ACC112 (cell line): Measurements from ENCODE around the gene CACNA1A.
A peak's percentile ranks its signal among the peaks of the same experiment; 100 is the strongest.

ENCODE experiments used
- H2AFZ ChIP-seq: fragments of 200-600 bp; sonication (generic); one replicate; pipeline ENCODE4 v1.6.0; 2017; ENCODE audit warnings: antibody characterized with exemption, low read length; ENCODE audit not compliant: unreplicated experiment
- H3K27ac ChIP-seq: fragments of 200-600 bp; sonication (generic); 2 replicates; pipeline ENCODE4 v1.5.1; 2014; ENCODE audit warnings: low read depth, mild to moderate bottlenecking, antibody characterized with exemption, low read length, moderate library complexity
- H3K27me3 ChIP-seq: fragments of 200-600 bp; sonication (generic); 2 replicates; pipeline ENCODE4 v1.6.1; 2014; ENCODE audit warnings: mild to moderate bottlenecking, antibody characterized with exemption, low read length, moderate library complexity, mixed read lengths; ENCODE audit not compliant: insufficient read depth
- H3K36me3 ChIP-seq: fragments of 200-600 bp; sonication (generic); 2 replicates; pipeline ENCODE4 v1.6.1; 2016; ENCODE audit warnings: mild to moderate bottlenecking, antibody characterized with exemption, low read length, moderate library complexity, mixed read lengths; ENCODE audit not compliant: insufficient read depth
- H3K4me1 ChIP-seq: fragments of 200-600 bp; sonication (generic); one replicate; pipeline ENCODE4 v1.6.1; 2016; ENCODE audit warnings: low read length, mixed read lengths; ENCODE audit not compliant: insufficient read depth, unreplicated experiment, control insufficient read depth
- H3K4me3 ChIP-seq: fragments of 200-600 bp; sonication (generic); 2 replicates; pipeline ENCODE4 v1.5.1; 2014; ENCODE audit warnings: mild to moderate bottlenecking, low read depth, low read length
- H3K79me2 ChIP-seq: fragments of 200-600 bp; sonication (generic); one replicate; pipeline ENCODE4 v1.6.0; 2016; ENCODE audit warnings: low read length; ENCODE audit not compliant: control insufficient read depth, unreplicated experiment, insufficient read depth

CACNA1A gene

DNA sequence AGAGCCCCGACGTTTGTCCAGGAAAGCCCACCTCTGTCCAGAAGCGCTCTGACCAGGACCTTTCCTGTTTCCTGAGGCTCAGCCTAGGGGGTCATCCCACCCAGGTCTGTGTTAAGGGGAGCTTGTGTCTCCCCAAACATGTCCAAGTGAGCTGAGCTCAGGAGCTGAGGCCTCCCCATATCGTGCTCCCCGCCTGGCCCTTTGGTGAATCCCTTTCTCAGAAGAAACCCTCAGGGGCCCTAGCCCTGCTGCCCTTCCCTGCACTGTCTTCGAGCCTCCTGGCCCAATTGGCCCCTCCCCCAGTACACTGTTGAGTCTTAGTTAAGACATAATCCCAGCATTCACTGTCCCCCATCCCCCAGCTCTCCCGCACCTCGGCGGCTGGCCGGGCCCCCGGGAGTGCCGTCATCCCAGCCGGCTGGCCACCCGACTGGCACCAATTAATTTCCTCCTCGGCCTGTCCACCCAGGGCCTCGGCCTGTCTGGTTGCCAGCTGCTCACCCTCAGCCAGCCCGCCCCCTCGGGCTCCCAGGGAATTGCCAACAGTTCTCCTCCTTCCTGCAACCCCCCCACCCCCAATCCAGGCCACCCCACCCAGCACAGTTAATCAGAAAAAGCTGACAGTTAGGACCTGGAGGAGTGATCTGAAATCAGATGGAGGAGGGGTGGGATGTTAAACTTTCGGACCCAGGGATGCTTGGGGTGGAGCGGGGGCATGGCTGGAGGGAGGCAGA, 342.5 kb downstream of the CACNA1A start:
- no peaks in the 10 kb centered on the region for H3K27me3 ChIP-seq
- peaks cover 27% of the 10 kb centered on the region for H3K4me1 ChIP-seq
- H3K4me3 ChIP-seq: peak overlapping the region; percentile 72
- no peaks in the 10 kb centered on the region for H3K79me2 ChIP-seq
- H3K27ac ChIP-seq: peak overlapping the region; percentile 92
- H3K36me3 ChIP-seq: no peaks in the 10 kb centered on the region
- peak overlapping the region; percentile 4 for H2AFZ ChIP-seq

GRCh38 chr19:13162724-13163608, 343.3 kb downstream of the CACNA1A start:
- peaks cover 27% of the 10 kb centered on the region for H3K4me1 ChIP-seq
- H3K27ac ChIP-seq: peak overlapping the region; percentile 92
- no peaks in the 10 kb centered on the region for H3K27me3 ChIP-seq
- H2AFZ ChIP-seq: peak overlapping the region; percentile 73
- H3K36me3 ChIP-seq: no peaks in the 10 kb centered on the region
- no peaks in the 10 kb centered on the region for H3K79me2 ChIP-seq
- H3K4me3 ChIP-seq: peak overlapping the region; percentile 72

DNA sequence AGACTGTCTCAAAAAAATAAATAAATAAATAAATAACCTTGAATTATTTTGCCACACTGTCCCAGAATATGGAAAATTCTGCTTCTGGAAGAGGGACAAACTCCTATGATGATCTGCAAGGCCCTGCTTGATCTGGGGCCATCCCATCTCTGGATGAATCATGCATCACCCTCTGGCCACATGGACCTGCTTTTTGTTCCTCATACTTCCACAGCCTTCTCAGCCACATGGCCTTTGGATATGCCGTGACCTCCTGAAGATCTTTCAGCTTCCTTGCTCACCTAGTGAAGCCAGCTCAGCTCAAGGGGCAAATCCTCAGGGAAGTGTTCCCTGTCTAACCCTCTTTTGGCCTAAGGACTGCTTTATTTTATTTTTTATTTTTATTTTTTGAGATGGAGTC, 345.7 kb downstream of the CACNA1A start:
- peaks cover 31% of the 10 kb centered on the region for H3K4me1 ChIP-seq
- H3K4me3 ChIP-seq: no peak overlapping the region
- no peaks in the 10 kb centered on the region for H3K27me3 ChIP-seq
- H3K36me3 ChIP-seq: no peaks in the 10 kb centered on the region
- H2AFZ ChIP-seq: no peak overlapping the region
- H3K27ac ChIP-seq: no peak overlapping the region
- no peaks in the 10 kb centered on the region for H3K79me2 ChIP-seq

DNA sequence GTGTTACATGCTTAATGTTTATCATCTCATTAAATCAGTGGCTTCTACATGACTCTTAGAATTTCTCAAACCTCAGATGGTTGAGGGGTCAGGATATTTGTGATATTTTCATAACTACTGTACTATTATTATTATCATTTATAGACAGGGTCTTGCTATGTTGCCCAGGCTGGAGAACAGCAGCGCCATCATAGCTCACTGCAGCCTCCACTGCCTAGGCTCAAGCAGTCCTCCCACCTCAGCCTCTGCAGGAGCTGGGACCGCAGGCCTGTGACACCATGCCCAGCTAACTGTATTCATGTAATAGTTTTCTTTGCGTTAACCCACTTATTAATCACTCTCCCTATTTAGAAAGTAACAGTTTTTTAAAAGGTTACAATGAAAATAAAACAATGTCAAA, 346.6 kb downstream of the CACNA1A start:
- no peak overlapping the region for H3K27ac ChIP-seq
- no peak overlapping the region for H3K4me3 ChIP-seq
- H3K27me3 ChIP-seq: no peaks in the 10 kb centered on the region
- H2AFZ ChIP-seq: no peak overlapping the region
- H3K36me3 ChIP-seq: no peaks in the 10 kb centered on the region
- peaks cover under 1% of the 10 kb centered on the region for H3K79me2 ChIP-seq
- peaks cover 27% of the 10 kb centered on the region for H3K4me1 ChIP-seq
